H1 (cell line): Measurements from ENCODE around the gene ARFGAP3. TPM values are rescaled to one million over a fixed set of nuclear protein-coding genes. Genes with fewer than 3 reads are reported as not detected.

Experiments
- CHD7 ChIP-seq: fragments of 300-600 bp; sonication (generic); IDR thresholded peaks from 2 replicates; pipeline ENCODE4 v1.7.1; 2012; ENCODE audit warnings: low read length, moderate library complexity, mild to moderate bottlenecking, inconsistent platforms; ENCODE audit not compliant: insufficient replicate concordance
- polyA plus RNA-seq, 7 experiments: library from polyadenylated mRNA; depleted of rRNA in 3 of 7; stranded (reverse) in 5 of 7; unstranded in 2 of 7; fragments of >200 nt in 5 of 7; fragments of 200-250 nt in 2 of 7; gene quantifications; 1 replicate in 5 of 7; 2 replicates in 1 of 7; 4 replicates in 1 of 7; pipeline versions ENCODE4 v1.2.1 to v1.2.3, GENCODE V29; 2011 to 2013; ENCODE audit warnings: missing spikeins in 2 of 7, mixed read lengths in 2 of 7
- total RNA-seq: library from RNA; stranded (reverse); fragmentation: NEBNext Ultra II Directional; extraction: Animal tissue kit (Norgen Biotek cat#: 25700); gene quantifications from 2 replicates; pipeline ENCODE4 v1.2.1, GENCODE V29; 2021

The ARFGAP3 gene
- total and polyA plus RNA-seq, 2 of the 8 experiments (the other 6 are each of a cell fraction or from before 2014, with no cell fraction given), result 9.7 to 16.0 TPM

DNA sequence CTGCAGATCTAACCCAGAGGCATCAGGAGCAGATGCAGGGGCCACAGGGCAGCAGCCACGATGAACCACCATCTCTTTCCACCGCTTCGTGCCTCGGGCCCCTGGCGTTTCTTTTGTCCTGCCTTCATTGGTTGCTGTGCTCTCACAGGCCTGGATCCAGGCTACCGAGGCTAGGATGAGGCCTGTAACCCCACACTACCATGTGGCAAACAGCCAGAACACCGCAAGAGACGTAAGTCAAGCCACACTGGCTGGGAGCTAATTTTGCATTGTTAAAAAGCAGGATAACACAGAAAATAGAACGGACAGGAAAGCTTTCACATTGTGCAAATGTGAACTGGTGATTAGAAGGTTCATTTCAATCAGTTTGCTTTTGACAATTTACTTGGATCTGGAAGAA lies 15.7 kb upstream of the ARFGAP3 start (continued):
- no peak for TF ChIP-seq CHD7
